Measurements from ENCODE around the gene TMEM30B.

DNA sequence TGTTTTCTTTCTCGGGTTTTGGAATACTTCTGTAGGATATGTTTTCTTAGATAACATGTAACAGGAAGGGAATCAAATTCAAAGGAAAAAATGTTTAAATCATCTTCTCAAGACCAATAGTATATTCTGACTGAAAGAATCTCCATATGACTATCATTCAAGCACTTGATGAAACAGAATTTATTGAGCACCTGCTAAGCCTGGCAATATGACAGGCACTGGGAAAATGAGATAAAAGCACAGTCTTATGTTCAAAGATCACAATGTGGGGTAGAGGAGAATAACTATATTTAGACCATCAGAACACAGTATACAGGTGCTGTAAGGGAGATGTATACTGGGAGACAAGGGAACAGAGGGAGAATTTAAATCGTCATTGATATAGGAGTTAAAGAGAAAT lies 19.1 kb upstream of the TMEM30B start:
- no peak for TF ChIP-seq EZH2phosphoT487 (IDR thresholded peaks at IDR 0.05; ENCODE audit: borderline replicate concordance)
- TF ChIP-seq EZH2 (IDR thresholded peaks at IDR 0.05) = no peak
- TF ChIP-seq RAD21 (IDR thresholded peaks at IDR 0.05; ENCODE audit: low read depth) = no peak
- no peak for TF ChIP-seq POLR2A (IDR thresholded peaks at IDR 0.05; ENCODE audit: borderline replicate concordance, extremely low read depth, insufficient read depth, insufficient read length)
- TF ChIP-seq, protein P1, sequence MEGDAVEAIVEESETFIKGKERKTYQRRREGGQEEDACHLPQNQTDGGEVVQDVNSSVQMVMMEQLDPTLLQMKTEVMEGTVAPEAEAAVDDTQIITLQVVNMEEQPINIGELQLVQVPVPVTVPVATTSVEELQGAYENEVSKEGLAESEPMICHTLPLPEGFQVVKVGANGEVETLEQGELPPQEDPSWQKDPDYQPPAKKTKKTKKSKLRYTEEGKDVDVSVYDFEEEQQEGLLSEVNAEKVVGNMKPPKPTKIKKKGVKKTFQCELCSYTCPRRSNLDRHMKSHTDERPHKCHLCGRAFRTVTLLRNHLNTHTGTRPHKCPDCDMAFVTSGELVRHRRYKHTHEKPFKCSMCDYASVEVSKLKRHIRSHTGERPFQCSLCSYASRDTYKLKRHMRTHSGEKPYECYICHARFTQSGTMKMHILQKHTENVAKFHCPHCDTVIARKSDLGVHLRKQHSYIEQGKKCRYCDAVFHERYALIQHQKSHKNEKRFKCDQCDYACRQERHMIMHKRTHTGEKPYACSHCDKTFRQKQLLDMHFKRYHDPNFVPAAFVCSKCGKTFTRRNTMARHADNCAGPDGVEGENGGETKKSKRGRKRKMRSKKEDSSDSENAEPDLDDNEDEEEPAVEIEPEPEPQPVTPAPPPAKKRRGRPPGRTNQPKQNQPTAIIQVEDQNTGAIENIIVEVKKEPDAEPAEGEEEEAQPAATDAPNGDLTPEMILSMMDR (IDR thresholded peaks at IDR 0.05 in 2 of 3, conservative IDR thresholded peaks at IDR 0.05 in 1 of 3; ENCODE audit: borderline replicate concordance in 1 of 3, insufficient read depth in 1 of 3, low read depth in 2 of 3, low read length in 2 of 3) = no peak
- TF ChIP-seq, protein P2, sequence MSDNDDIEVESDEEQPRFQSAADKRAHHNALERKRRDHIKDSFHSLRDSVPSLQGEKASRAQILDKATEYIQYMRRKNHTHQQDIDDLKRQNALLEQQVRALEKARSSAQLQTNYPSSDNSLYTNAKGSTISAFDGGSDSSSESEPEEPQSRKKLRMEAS (IDR thresholded peaks at IDR 0.05) = no peak
- TF ChIP-seq CEBPB (IDR thresholded peaks at IDR 0.05; ENCODE audit: low read depth) = no peak
- TF ChIP-seq JUND (IDR thresholded peaks at IDR 0.05) = no peak
- TF ChIP-seq, protein P3, sequence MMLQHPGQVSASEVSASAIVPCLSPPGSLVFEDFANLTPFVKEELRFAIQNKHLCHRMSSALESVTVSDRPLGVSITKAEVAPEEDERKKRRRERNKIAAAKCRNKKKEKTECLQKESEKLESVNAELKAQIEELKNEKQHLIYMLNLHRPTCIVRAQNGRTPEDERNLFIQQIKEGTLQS (IDR thresholded peaks at IDR 0.05) = no peak
- TF ChIP-seq POLR2AphosphoS5 (IDR thresholded peaks at IDR 0.05; ENCODE audit: low read depth, low read length) = no peak
- no peak for TF ChIP-seq ZNF274 (IDR thresholded peaks at IDR 0.05; ENCODE audit: low read depth, low read length)
- TF ChIP-seq YY1 (IDR thresholded peaks at IDR 0.05; ENCODE audit: extremely low read depth, insufficient replicate concordance, low read depth, low read length) = no peak

All from HCT116 (cell line).